HG03060 (cell line): ENCODE measurements around the gene HSP90AB1.

Experiments used
- ATAC-seq: cut with Tn5 transposase; IDR thresholded peaks from one replicate; pipeline ENCODE4 v1.9.1; 2021; ENCODE audit warnings: low read depth, moderate number of reproducible peaks; ENCODE audit not compliant: unreplicated experiment

HSP90AB1 gene

GRCh38 chr6:44246663-44247337 is at the start of gene HSP90AB1:
TSS of gene HSP90AB1 (plus strand) at chr6:44247101. CDS start at chr6:44248630, 1,529 bp downstream.
- ATAC-seq: peak; percentile 60

GRCh38 chr6:44198684-44199083 is 48.2 kb upstream of the HSP90AB1 start:
- ATAC-seq: no peak

- ATAC-seq: no peak
Observed at GRCh38 chr6:44199883-44200282, 47.0 kb upstream of the HSP90AB1 start.

- no peak for ATAC-seq
Observed at GRCh38 chr6:44201200-44201599, 45.7 kb upstream of the HSP90AB1 start.

GRCh38 chr6:44201638-44202303 is 45.1 kb upstream of the HSP90AB1 start:
- no peak for ATAC-seq

- ATAC-seq: no peak
Observed at GRCh38 chr6:44202332-44202971, 44.4 kb upstream of the HSP90AB1 start.

- ATAC-seq: no peak
Observed at GRCh38 chr6:44202972-44203750, 43.7 kb upstream of the HSP90AB1 start.

GRCh38 chr6:44203955-44204354 is 42.9 kb upstream of the HSP90AB1 start:
- ATAC-seq: no peak

GRCh38 chr6:44207966-44208365 is 38.9 kb upstream of the HSP90AB1 start:
- ATAC-seq: no peak

- no peak for ATAC-seq
Observed at GRCh38 chr6:44211284-44211683, 35.6 kb upstream of the HSP90AB1 start.

- no peak for ATAC-seq
Observed at GRCh38 chr6:44214307-44214706, 32.6 kb upstream of the HSP90AB1 start.

GRCh38 chr6:44216677-44217331 is 30.1 kb upstream of the HSP90AB1 start, which contains the start of gene MYMX:
TSS of gene MYMX (plus strand) at chr6:44216926. CDS start at chr6:44217472, 546 bp downstream.
- ATAC-seq: no peak

- ATAC-seq: no peak
Observed at GRCh38 chr6:44217332-44218143, 29.4 kb upstream of the HSP90AB1 start.

- ATAC-seq: no peak
Observed at GRCh38 chr6:44219053-44219814, 27.7 kb upstream of the HSP90AB1 start.

- no peak for ATAC-seq
Observed at GRCh38 chr6:44219815-44220784, 26.8 kb upstream of the HSP90AB1 start.

- ATAC-seq: no peak
Observed at GRCh38 chr6:44220913-44221290, 26.0 kb upstream of the HSP90AB1 start.

GRCh38 chr6:44221291-44221960 is 25.5 kb upstream of the HSP90AB1 start:
- no peak for ATAC-seq
